Measurements from ENCODE around the gene KRT76. TPM values are rescaled to one million over a fixed set of nuclear protein-coding genes. Genes with fewer than 3 reads are reported as not detected.
"Not testable (repeated sequence)": the region's sequence is repeated elsewhere in the genome, so short reads cannot be mapped to it uniquely, and the experiment has no call there.

Gene KRT76
- total RNA-seq, 1 donor from 2014 or later, result not detected

DNA sequence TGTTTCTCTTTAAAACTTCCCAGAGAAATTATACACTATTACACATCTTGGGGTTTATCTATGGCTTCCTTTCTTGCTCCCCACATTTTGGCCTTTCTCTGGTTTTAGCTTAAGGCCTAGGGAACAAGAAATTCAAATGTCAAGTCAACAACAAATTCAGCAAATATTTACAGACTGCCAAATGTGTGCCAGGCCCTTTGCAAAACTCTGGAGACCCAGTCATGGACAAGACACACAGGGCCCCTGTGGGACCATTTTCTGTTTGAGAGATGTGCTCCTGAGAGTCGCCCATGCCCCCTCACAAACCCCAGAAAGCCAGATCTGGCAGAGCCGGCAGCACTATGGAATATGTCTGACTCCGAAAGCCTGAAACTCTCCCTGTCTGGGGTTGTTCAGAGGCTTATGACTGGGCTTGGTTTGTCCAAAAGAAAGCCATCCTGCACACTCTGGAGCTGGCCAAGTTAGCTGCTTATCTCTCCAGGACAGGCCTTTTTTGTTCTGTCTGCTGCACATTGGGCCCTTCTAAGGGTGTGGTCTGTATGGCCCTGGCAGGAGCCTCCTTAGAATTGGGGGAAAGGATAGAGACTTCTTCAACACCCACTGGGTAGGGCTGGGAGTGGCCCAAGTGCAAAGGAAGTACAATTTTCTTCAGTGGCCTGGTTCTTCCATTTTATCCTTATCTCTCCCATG is 19.8 kb upstream of the KRT76 start:
- no peak for DNase-seq

DNA sequence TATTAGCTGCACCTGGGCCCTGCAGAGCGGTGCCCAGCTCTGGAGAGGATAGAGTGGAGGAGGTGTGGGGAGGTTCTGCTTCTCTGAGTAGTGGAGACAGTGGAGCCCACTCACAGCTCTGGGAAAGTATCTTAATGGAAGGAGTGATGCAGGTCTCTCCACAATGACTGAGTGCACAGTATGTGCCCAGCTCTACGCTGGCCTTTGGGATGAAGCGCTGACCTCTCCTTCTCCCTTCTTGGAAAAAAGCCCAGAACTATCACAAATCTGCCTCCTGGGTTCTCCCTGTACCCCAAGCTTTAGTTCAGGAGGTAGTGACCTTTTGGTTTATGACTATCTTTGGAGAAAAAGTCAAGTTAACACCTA is 19.3 kb upstream of the KRT76 start:
- DNase-seq, result no peak

DNA sequence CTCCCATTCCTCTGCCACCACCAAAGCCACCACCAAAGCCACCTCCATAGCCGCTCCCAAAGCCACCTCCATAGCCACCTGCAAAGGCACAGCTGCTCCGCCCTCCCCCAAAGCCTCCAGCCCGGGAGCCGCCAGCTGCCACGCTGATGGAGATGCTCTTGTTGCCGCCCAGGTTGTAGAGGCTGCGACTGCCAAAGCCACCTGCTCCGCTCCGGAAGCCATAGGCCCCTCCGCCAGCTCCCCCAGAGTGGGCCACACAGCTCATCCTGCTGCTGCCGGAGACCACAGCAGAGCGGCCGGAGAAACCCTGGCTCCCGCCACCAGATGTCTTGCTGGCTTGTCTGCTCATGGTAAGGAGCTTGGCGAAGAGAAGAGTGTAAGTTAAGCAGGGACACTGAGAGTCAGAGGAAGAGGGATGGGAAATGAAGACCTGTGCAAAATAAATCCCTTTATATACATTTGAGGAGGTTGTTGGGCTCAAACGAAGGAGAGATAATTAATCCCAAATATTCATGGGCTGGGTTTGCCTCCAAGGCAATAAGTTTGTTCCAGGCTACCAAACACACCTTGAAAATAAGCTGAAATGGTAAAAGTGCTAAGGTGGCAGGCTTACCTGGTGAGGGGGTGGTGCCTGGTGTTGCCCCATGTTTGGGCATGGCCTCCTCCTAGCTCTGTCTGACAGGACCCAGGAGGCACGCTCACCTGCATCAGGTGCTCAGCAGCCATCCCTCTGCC is 18.7 kb upstream of the KRT76 start, which contains the start of gene KRT3:
KRT3 (minus strand) TSS at position 424 of the 735 bp plus-strand sequence; CDS start at position 349, 75 bp downstream.
- no peak for DNase-seq

DNA sequence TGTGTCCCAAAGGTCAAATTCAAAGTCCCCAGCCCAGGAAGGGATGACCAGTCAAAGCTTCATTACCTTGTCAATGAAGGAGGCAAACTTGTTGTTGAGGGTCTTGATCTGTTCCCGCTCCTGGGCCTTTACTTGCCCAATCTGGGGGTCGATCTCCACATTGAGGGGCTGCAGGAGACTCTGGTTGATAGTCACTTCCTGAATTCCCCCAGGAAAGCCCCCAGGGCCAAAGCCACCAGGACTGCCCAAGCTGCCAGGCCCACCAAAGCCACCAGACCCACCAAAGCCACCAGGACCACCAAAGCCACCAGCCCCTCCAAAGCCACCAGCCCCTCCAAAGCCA is 18.2 kb upstream of the KRT76 start:
- DNase-seq, result not testable (repeated sequence)

DNA sequence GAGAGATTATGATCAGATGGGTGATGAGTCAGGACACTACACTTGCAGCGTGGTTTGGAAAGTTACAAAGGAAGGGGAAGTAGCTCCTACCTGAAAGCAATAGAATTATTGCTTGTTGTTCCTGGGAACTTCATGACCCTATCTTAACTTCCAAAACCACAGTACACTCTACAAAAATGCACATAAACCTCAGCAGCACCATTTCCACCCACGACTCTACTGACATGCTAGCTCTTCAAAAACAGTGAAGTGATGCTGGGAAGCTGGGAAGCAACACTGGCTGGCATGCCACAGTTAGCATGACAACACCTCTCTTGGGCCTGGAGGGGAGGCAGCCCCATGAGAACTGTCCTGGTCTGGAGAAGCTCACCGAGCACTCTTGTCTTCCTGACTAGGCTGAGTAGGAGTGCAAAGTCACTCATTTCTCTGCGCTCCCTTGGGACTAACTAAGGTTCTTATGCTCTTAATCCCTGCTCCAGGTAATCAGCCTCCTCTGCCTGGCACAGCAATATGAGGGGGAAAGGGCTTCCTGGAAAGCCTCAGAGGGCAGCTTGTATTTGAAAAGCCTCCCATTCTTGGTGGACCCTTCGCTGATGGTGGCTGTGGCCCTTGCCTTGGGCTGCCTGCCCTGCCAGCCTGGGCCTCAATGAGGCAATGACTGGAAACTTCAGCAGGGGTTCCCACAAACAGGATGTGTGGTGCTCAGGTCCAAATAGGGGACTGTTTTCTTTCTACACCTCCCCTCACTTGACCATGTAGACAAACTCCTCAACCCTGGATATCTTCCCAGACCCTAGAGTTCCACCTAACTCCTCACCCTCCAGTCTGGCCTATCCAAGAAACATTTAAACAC is 17.6 kb upstream of the KRT76 start:
- no peak for DNase-seq

DNA sequence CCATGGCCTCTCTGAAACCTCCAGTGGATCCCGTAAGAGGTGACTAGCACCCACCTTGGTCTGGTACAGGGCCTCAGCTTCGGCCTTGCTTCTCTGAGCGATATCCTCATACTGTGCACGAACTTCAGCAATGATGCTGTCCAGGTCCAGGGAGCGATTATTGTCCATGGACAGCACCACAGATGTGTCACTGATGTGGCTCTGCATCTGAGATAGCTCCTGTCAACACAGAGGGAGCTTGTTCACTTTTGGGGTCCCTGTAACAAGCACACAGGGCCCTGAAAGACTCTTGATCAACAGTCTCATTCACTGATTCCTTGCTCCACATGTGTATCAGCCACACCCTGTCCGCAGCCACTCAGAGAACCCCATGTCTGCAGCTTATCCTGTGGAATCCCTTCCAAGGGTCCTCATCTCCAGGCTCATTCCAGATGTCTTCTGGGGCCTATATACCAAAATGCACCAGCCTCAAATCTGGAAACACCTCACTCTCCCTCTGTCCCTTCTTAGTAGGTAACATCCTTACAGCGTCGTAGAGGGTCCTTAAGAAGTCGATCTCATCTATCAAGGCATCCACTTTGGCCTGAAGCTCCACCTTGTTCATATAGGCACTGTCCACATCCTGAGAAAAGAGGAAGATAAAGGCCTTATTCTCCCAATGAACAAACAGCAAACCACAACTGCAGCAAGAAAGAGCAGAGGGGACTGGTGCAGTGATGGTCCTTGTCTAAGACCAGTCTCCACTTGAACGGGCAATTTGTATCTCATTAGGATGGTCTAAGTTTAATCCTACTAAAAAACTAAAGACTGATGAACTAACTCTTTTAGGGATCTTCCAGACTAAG is 15.3 kb upstream of the KRT76 start:
- DNase-seq, result no peak

DNA sequence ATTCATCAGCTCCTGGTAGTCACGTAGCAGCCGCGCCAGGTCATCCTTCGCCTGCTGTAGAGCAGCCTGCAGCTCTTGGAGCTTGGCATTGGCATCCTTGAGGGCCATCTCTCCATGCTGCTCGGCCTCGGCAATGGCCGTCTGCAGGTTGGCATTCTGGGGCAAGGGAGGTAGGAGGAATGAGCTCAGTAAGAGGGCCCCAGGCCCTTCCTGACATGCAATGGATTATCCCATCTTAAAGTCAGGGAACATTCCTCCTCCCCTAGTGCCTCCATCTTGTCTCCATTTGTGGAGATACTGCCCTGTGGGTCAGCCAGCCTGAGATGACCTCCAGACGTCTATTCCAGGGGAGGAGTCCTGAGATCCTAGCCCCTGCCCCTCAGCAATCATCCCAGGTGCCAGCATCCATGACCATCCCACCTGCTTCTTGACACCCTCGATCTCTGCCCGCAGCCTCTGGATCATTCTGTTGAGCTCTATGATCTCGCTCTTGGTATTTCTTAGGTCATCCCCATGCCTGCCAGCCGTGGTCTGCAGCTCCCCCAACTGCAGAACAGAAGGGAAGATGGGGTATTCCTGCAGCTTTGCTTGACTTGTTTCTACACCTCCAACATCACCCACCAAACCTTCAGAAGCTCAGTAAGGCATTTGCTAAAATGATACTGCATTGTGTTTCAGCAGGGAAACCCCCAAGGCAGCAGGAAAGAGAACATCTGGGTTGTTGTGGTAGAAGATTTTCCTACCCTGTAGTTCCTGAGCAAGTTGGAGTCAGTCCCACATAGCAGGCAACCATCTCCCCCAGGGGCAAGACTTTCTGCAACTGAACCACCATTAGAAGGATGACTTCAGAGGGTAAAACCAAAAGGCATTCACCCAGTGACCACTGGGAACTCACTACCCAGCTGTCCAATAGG is 14.4 kb upstream of the KRT76 start:
- no peak for DNase-seq

DNA sequence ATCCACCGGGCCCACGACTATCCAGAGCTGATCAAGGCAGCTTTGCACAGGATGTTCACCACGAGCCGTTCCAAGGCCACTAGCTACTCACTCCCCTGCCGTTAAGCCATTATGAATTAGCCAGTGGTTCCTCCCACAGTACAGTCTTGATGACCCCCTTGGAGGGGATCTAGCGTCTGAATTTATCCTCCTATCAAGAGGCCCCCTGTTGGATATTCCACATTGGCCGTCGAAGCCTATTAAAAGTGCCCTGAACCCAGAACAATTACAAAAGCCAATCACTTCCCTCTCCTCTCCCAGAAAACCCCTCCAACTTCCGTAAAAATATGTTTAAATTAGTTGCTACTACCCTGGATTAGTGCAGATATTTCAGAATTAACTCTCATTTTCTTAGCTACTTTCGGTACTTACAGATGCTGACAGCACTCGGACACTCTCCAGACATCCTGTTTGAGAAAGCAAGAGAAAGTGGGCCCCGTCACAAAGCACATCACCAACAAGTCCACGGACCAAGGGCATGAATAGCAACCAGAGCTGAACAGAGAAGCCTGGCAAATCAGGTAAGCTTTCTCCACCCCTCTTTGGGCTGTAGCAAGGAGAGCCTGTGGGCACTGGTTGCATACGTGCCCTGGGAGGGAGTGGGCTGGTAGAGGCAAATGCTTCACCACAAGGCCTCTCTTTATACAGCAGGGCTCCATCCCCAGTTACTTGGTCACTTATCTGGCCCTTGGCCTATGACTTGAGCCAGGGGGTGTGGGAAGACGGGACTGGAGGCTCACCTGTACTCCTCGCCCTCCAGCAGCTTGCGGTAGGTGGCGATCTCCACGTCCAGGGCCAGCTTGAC is 13.5 kb upstream of the KRT76 start:
- no peak for DNase-seq

DNA sequence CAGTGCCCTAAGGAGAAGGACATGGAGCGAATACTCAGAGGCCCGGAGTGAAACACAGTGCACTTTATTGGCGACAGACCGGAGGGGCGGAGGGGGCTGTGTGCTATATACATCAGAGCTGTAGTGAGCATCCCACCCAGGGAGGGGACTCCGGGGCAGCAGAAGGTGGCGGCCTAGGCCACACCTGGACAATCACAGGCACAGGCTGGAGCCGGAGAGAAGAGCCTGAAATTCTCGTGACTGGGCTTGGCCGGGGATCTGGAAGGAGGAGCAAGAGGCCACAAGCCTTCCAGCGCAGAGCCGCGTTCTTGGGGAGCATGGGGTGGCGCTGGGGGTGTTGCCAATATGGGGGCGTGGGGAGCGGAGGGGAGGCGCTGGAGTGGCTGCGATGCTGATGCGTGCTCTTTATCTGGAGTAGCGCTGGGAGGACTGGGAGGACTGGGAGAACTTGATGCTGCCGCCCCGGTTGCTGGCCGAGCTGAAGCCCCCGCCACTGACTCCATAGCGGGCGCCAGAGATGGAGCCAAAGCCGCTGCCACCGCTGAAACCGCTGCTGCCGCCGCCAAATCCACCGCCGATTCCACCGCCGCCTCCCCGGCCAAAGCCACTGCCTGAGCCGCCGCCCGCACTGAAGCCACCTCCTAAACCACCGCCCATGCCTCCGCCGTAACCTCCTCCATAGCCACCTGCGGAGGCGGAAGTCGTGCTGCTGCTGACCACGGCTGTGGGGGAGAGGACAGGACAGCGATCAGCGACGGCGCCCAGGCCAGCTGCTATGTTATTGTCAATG is 12.7 kb upstream of the KRT76 start:
- DNase-seq, result no peak

DNA sequence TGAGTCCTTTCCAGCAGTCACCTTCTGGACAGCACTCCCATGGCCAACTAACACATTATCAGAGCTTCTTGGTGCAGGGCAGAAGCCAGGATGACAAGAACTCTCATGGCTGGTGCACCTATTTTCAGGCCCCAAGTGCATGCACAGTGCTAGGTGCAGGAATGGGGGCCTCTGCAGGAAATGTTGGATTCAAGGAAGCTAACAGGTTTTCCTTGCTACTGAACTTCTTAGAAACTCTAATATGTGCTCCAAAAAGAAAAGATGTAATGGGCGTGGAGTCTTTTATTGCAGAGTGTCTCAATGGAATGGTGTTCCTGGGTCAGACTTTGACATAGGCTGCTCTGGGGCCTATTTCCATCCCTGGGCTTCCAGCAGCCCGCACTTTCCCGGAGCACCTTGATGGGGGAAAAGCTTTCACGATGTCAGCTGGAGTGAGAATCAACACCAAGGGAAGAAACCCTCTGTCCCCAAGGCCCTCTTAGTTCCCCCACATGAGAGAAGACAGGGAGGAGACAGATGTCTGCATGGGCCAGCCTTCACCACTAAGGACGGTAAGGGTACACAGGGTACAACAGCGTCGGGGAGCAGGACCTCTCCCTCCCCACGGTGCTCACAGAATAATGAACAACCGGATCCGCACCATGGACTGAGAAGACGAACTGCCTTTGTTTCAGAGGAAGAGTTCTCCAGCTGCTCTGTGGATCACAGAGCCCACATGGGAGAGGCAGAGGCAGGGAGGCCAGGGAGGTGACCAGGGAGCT is 11.9 kb upstream of the KRT76 start:
- no peak for DNase-seq

DNA sequence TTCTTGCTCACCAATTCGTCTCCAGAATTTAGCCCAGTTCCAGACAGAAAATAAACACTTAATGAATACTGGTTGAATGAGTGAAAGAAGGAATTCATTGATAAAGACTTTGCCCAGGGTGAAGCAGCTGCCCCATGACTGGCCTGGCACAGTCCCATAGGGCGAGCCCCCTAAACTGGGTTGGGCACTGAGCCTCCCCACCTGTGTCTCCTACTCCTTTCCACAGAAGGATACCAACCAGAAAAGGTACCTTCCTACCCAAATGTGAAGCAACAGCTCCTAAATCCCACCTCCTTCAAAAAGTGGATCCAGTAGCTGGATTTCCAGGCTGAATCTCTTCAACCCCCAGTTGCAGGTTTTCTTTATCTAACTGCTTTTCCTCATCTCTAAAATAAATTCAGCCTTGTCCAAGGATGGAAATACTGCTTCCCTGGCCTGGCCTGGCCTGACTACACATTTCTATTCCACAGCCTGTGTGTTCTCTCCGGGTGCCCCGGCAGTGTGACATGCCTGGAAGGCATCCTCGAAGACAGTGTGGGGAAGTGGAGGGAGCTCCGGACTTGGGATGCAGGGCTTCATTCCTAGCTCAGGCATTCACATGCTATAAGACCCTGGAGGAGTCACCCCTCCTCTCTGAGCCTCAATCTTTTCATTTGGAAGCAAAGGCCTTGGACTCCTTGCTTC is 11.2 kb upstream of the KRT76 start:
- DNase-seq, result no peak

DNA sequence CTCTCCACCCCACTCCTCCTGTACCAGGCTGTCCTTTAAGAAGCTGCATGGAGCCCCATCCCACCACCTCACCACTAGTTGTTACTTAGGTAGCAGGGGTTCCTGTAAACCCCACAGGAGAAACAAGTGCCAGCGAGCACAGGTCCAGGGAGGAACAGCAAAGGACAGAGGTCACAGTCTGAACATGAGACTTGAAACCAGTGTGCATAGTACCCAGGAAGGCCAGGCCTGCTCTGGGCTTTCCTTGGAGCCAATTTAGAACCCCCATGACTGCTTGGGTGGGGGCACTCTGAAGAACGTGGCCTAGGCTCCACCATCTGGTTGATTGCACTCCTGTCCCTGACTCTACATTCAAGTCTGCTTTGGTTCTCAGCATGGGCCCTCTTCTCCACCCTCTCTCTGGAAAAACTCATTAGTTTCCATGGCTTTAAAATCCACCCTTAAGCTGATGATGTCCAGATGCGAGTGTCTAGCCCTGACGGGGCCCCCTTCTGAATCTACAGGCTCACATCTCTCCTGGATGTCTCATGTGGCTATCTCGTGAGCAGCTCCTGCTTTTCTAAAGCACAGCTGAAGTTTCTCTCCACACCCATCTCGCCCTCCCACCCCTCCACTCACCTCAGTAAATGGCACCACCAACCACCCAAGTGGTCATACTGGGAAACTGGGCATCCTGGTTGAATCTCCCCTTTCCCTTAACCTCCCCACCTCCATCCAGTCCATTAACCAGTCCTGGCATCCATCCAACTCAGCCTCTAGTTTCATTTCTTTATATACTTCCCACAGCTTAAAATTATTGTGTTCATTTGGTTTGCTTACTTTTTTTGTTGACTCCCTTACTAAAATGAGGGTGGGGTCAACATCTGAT is 10.4 kb upstream of the KRT76 start:
- DNase-seq, result no peak

DNA sequence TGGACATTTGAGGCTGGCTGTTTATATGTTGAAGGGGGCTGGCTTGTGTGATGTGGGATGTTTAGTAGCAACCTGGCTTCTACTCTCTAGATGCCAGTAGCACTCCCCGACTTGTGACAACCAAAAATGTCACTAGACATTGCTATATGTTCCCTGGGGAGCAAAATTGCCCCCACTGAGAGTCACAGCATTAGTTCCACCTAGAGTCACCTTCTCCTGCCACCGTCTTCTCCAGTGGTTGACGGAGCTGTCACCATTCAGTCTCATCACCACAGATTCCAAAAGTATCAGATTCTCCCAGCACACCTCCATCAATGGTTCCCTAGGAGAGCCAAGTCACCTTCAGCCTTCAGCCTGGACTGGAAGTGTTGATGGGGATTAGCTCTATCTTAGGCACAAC is 7.8 kb upstream of the KRT76 start:
- no peak for DNase-seq

DNA sequence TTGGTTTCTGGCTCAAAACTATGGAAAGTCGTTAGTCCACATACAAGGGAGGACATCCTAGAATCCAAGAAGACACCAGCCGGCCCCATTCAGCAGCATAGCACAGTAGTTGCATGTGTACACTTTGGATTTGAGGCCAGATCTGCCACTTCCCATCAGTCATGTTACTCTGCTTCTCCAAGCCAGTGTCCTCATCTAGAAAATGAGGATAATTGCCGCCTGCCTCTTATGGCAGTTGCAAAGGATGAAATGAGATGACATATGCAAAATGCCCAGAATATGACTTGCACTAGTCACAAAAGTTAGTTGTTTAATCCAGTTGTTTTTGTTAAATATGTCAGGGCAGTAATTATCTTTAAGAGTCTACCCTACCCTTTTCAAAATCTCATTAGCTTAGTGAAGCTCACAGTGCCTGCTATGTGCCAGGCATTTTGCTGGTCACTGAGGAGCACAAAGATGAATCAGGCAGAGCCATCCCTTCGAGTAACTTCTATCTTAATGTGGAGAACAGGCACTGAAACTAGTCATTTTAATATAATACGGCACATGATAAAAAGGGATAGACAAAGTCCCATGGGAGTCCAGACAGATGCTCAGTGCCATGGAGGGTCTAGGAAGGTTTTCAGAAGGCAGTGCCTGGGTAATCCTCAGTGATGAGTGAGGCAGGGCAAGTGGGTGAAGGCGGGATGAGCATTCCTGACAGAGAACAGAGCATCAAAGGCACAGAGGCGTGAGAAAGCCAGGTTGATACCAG is 6.6 kb upstream of the KRT76 start:
- no peak for DNase-seq

DNA sequence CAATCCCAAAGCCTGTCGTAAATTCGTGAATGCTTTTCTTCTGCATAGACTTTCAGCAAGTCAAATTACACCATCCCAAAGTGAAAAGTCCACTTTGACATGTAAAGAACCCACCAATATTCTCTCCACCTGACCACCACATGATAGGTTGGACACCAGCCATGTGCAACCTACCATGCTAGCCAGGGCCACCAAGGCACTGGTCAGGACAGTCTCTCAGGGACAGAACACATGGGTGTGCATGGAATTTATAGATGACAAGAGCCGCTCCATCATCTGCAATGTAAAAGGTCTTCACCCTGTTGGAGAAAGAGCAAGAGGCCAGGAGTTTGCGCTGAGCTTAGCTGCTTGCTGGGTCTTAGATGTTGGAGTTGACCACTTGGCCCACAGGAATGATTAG is 5.4 kb upstream of the KRT76 start:
- no peak for DNase-seq

DNA sequence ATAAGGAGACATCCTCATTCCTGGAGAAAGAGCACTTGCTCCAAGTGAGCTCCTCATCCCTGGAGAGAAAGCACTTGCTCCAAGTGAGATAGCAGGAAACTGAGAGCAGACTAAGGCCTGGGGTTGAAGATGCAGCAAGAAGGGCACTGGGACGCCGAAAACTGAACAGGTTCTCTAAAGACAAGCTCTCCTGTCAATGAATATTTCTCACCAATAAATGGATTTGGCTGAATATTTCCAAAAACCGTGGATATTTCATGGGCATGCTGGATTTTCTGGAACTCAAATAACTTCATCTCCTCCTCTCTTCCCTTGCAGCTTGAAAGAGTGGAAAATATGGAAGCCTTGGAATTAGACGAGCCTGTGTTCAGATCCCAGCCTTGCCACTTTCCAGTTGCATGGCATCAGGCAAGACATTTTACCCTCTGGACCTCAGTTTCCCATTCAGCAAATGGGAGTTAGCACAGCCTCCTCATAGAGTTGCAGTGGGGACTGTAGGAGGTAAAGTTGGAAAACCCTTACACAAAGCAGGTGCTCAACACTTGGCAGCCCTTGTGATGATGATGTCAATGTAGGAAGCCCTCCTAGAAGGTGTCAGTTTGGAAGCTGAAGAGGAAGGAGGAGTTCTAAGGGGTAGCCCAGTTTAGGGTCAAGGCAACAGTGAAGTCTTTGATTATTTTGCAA is 4.4 kb upstream of the KRT76 start:
- no peak for DNase-seq
